Mucosa of gallbladder (tissue), 1 donor: Measurements from ENCODE around the gene NCF4. TPM values are rescaled to one million over a fixed set of nuclear protein-coding genes. Genes with fewer than 3 reads are reported as not detected.

Experiments
- DNase-seq: peaks from one replicate; pipeline ENCODE4 v3.0.0-alpha.2; 2020; ENCODE audit warnings: low spot score
- total RNA-seq: library from RNA; stranded (reverse); gene quantifications from one replicate; pipeline ENCODE4 v1.2.1, GENCODE V29; 2021
- donor health status: DM: no; HTN: no; CAD: no.

The NCF4 gene
- total RNA-seq, 1 donor from 2014 or later: 11.3 TPM

GRCh38 chr22:36922105-36922608 is 61.4 kb downstream of the NCF4 start:
- no peak for DNase-seq

- DNase-seq: no peak
Measured at GRCh38 chr22:36922711-36923110, 61.9 kb downstream of the NCF4 start.

GRCh38 chr22:36923131-36923788 is 62.5 kb downstream of the NCF4 start:
- DNase-seq: no peak

GRCh38 chr22:36924151-36924698 is 63.4 kb downstream of the NCF4 start:
- DNase-seq: no peak

- DNase-seq: no peak
Measured at GRCh38 chr22:36925388-36926290, 64.8 kb downstream of the NCF4 start.

GRCh38 chr22:36926309-36926708 is 65.5 kb downstream of the NCF4 start:
- no peak for DNase-seq

- DNase-seq: no peak
Measured at GRCh38 chr22:36926721-36927435, 66.1 kb downstream of the NCF4 start.

Other genes starting within 250 kb of the NCF4 start
- not detected for gene CACNG2, start 157.3 kb upstream of the NCF4 start, total RNA-seq
- gene IFT27, start 84.9 kb upstream of the NCF4 start, total RNA-seq: 48.1 TPM
- gene PVALB, start 44.0 kb upstream of the NCF4 start, total RNA-seq: not detected
- gene CSF2RB, start 52.6 kb downstream of the NCF4 start, total RNA-seq: 5.8 TPM
- gene TST, start 158.4 kb downstream of the NCF4 start, total RNA-seq: 281 TPM
- gene MPST, start 158.7 kb downstream of the NCF4 start, total RNA-seq: 129 TPM
- 51.9 TPM for gene KCTD17, start 190.7 kb downstream of the NCF4 start, total RNA-seq
- gene TMPRSS6, start 248.7 kb downstream of the NCF4 start, total RNA-seq: 9.2 TPM